Karpas-422 (cell line): ENCODE data around the gene OR4F3. TPM values are rescaled to one million over a fixed set of nuclear protein-coding genes. Genes with fewer than 3 reads are reported as not detected.
"Not testable (repeated sequence)": the region's sequence is repeated elsewhere in the genome, so short reads cannot be mapped to it uniquely, and the experiment has no call there.

Experiments
- DNase-seq: peaks from one replicate; pipeline ENCODE4 v3.0.0-alpha.2; 2015
- H2AFZ ChIP-seq: fragments of 200-600 bp; sonication (generic); 2 replicates; pipeline ENCODE4 v1.6.1; 2014; ENCODE audit warnings: antibody characterized with exemption, low read length, mixed read lengths
- H3K27ac ChIP-seq: fragments of 200-600 bp; sonication (generic); 2 replicates; pipeline ENCODE4 v1.5.1; 2014; ENCODE audit warnings: mild to moderate bottlenecking, low read length, moderate library complexity
- H3K27me3 ChIP-seq: fragments of 200-600 bp; sonication (generic); 2 replicates; pipeline ENCODE4 v1.6.1; 2014; ENCODE audit warnings: low read length, mixed read lengths
- H3K36me3 ChIP-seq: fragments of 200-600 bp; sonication (generic); 2 replicates; pipeline ENCODE4 v1.6.1; 2014; ENCODE audit warnings: low read length, mixed read lengths; ENCODE audit not compliant: insufficient read depth
- H3K4me1 ChIP-seq: fragments of 200-600 bp; sonication (generic); 2 replicates; pipeline ENCODE4 v1.6.1; 2014; ENCODE audit warnings: mild to moderate bottlenecking, low read length, mixed read lengths
- H3K4me2 ChIP-seq: fragments of 200-600 bp; sonication (generic); 2 replicates; pipeline ENCODE4 v1.6.1; 2014; ENCODE audit warnings: low read length, low read depth, mild to moderate bottlenecking; ENCODE audit not compliant: poor library complexity, severe bottlenecking
- H3K4me3 ChIP-seq: fragments of 200-600 bp; sonication (generic); 2 replicates; pipeline ENCODE4 v1.5.1; 2014; ENCODE audit warnings: mild to moderate bottlenecking, antibody characterized with exemption, low read length, mixed read lengths
- H3K79me2 ChIP-seq: fragments of 200-600 bp; sonication (generic); 2 replicates; pipeline ENCODE4 v1.6.1; 2014; ENCODE audit warnings: mild to moderate bottlenecking, low read length, mixed read lengths
- H3K9ac ChIP-seq: fragments of 200-600 bp; sonication (generic); 2 replicates; pipeline ENCODE4 v1.6.0; 2014; ENCODE audit warnings: low read length
- H3K9me2 ChIP-seq: fragments of 200-600 bp; sonication (generic), shearing (Covaris generic); replicated peaks from 2 replicates; pipeline ENCODE4 v1.6.0; 2014; ENCODE audit warnings: mild to moderate bottlenecking, low read length, moderate library complexity; ENCODE audit not compliant: insufficient read depth
- H3K9me3 ChIP-seq: fragments of 300-700, 200-600 bp; sonication (generic); 2 replicates; pipeline ENCODE4 v1.6.1; 2014; ENCODE audit warnings: low read length, mixed read lengths
- H4K20me1 ChIP-seq: fragments of 200-600 bp; sonication (generic); 2 replicates; pipeline ENCODE4 v1.6.1; 2014; ENCODE audit warnings: mild to moderate bottlenecking, antibody characterized with exemption, low read length, low read depth; ENCODE audit not compliant: insufficient read depth
- total RNA-seq: library from RNA; depleted of rRNA; stranded (reverse); fragments of >200 nt; shearing (Covaris generic); gene quantifications from 2 replicates; pipeline ENCODE4 v1.2.3, GENCODE V29; 2014; ENCODE audit warnings: low replicate concordance; rRNA removed

OR4F3 gene
- 1.3 TPM in 1 of 2 replicates, not detected in the other for total RNA-seq

GRCh38 chr5:181366968-181367367, at the start of gene OR4F3:
OR4F3 (plus strand) TSS chr5:181367268.
- not testable (repeated sequence) for DNase-seq, H3K4me3 ChIP-seq, H3K4me2 ChIP-seq, H3K79me2 ChIP-seq, H3K27ac ChIP-seq, H3K9me2 ChIP-seq, H3K27me3 ChIP-seq, H3K9ac ChIP-seq, H3K36me3 ChIP-seq, H3K9me3 ChIP-seq, H2AFZ ChIP-seq, H4K20me1 ChIP-seq, H3K4me1 ChIP-seq

Other genes starting within 250 kb of the OR4F3 start
- not detected in 2 replicates for gene OR2V1, start 236.1 kb upstream of the OR4F3 start, total RNA-seq
- not detected in 2 replicates for gene OR2V2, start 219.7 kb upstream of the OR4F3 start, total RNA-seq
- gene TRIM7, start 162.1 kb upstream of the OR4F3 start, total RNA-seq = 2.0 TPM in 1 of 2 replicates, not detected in the other
- 23.6 and 46.2 TPM in 2 replicates for gene TRIM41, start 144.0 kb upstream of the OR4F3 start, total RNA-seq
- gene RACK1, start 123.4 kb upstream of the OR4F3 start, total RNA-seq = 7,026 and 7,196 TPM in 2 replicates
- gene TRIM52, start 106.1 kb upstream of the OR4F3 start, total RNA-seq = 18.7 and 21.8 TPM in 2 replicates